GM21528 (cell line): ENCODE data around the gene TPCN2.
A peak's percentile ranks its signal among the peaks of the same experiment; 100 is the strongest.

Source experiments
- ATAC-seq: cut with Tn5 transposase; IDR thresholded peaks from one replicate; pipeline ENCODE4 v1.9.1; 2021; ENCODE audit warnings: mild to moderate bottlenecking, moderate library complexity; ENCODE audit not compliant: unreplicated experiment, low FRiP score

Gene TPCN2

GRCh38 chr11:69035946-69036340, 12.8 kb upstream of the TPCN2 start:
- no peak for ATAC-seq

GRCh38 chr11:69037074-69037473, 11.7 kb upstream of the TPCN2 start:
- no peak for ATAC-seq

GRCh38 chr11:69037544-69037943, 11.2 kb upstream of the TPCN2 start:
- no peak for ATAC-seq

GRCh38 chr11:69039501-69039900, 9.2 kb upstream of the TPCN2 start:
- ATAC-seq = no peak

- no peak for ATAC-seq
Measured at GRCh38 chr11:69040051-69040450, 8.7 kb upstream of the TPCN2 start.

GRCh38 chr11:69040581-69041260, 8.0 kb upstream of the TPCN2 start:
- no peak for ATAC-seq

- ATAC-seq = no peak
Measured at GRCh38 chr11:69041516-69041915, 7.2 kb upstream of the TPCN2 start.

- ATAC-seq = no peak
Measured at GRCh38 chr11:69044111-69045013, 4.4 kb upstream of the TPCN2 start.

- no peak for ATAC-seq
Measured at GRCh38 chr11:69048031-69048693, 570 bp upstream of the TPCN2 start.

- peak; percentile 2 for ATAC-seq
Measured at GRCh38 chr11:69049490-69049867, 747 bp downstream of the TPCN2 start.

- no peak for ATAC-seq
Measured at GRCh38 chr11:69050592-69051380, 2.1 kb downstream of the TPCN2 start.

- ATAC-seq = no peak
Measured at GRCh38 chr11:69051381-69052342, 2.9 kb downstream of the TPCN2 start.

- ATAC-seq = no peak
Measured at GRCh38 chr11:69052343-69053168, 3.8 kb downstream of the TPCN2 start.

- ATAC-seq = no peak
Measured at GRCh38 chr11:69053169-69053477, 4.4 kb downstream of the TPCN2 start.

GRCh38 chr11:69053546-69054396, 5.0 kb downstream of the TPCN2 start:
- no peak for ATAC-seq

- no peak for ATAC-seq
Measured at GRCh38 chr11:69054397-69055211, 5.9 kb downstream of the TPCN2 start.

GRCh38 chr11:69055212-69055586, 6.5 kb downstream of the TPCN2 start:
- no peak for ATAC-seq
